Breast epithelium (tissue), 3 donors: ENCODE results near the gene CENPM.

ENCODE experiments used
- CTCF ChIP-seq, 3 donors: fragments of 450-650 bp; IDR thresholded peaks; one replicate each; pipeline ENCODE4 v1.5.1; 2016 to 2017; ENCODE audit warnings: antibody characterized with exemption in 3 of 3, mild to moderate bottlenecking in 3 of 3, moderate library complexity in 3 of 3
- POLR2A ChIP-seq: fragments of 450-650 bp; IDR thresholded peaks from one replicate; pipeline ENCODE4 v1.6.1; 2016; ENCODE audit warnings: antibody characterized with exemption, mild to moderate bottlenecking, moderate library complexity
- POLR2AphosphoS5 ChIP-seq, 3 donors: sonication (generic); formaldehyde crosslinking; IDR thresholded peaks; one replicate each; pipeline ENCODE4 v1.6.1; 2017; ENCODE audit warnings: antibody characterized with exemption in 3 of 3

- TF ChIP-seq CTCF (IDR thresholded peaks at IDR 0.05) = no peak
- TF ChIP-seq POLR2AphosphoS5 (IDR thresholded peaks at IDR 0.05) = no peak
- no peak for TF ChIP-seq POLR2A
These were observed 15.2 kb downstream of the CENPM start for GRCh38 chr22:41931701-41932269.
